Astrocyte (in vitro differentiated cells and primary cell): ENCODE results near the gene CDK8.

Experiments used
- CTCF ChIP-seq: IDR thresholded peaks from 2 replicates; pipeline ENCODE4 v1.5.1; 2011; ENCODE audit warnings: low read depth, mild to moderate bottlenecking, inconsistent platforms, low read length, moderate library complexity; ENCODE audit not compliant: insufficient read depth
- EZH2 ChIP-seq: IDR thresholded peaks from 2 replicates; pipeline ENCODE4 v1.6.1; 2012; ENCODE audit warnings: mild to moderate bottlenecking, low read length, inconsistent platforms; ENCODE audit not compliant: insufficient read depth

- TF ChIP-seq CTCF, result no peak
- TF ChIP-seq EZH2, result no peak
Measured at GRCh38 chr13:26227166-26227971, 26.6 kb upstream of the CDK8 start.
